A549 (cell line): Measurements from ENCODE around the gene SND1. TPM values are rescaled to one million over a fixed set of nuclear protein-coding genes. Genes with fewer than 3 reads are reported as not detected.

Source experiments
- ATAC-seq, 2 experiments: fragments of 200-7000 bp in 1 of 2; fragments of >200 bp in 1 of 2; cut with Nextera tagmentation in 1 of 2; cut with Tn5 transposase in 1 of 2; 3 replicates each; pipeline versions ENCODE4 v1.8.0 to v1.9.1; 2018 to 2020; ENCODE audit warnings: mild to moderate bottlenecking in 1 of 2, moderate library complexity in 1 of 2
- CTCF ChIA-PET: fragments of 300-600 bp; sonication (Branson Sonifier 250); formaldehyde crosslinking; extraction: SDS; loops from one replicate; lab custom pipeline; 2021; ENCODE audit warnings: antibody characterized with exemption, inconsistent platforms; lab: Yijun Ruan, JAX
- POLR2A ChIA-PET: fragments of 350-600 bp; formaldehyde crosslinking; extraction: SDS; loops from one replicate; lab custom pipeline; 2021; ENCODE audit warnings: antibody characterized with exemption, inconsistent platforms; lab: Yijun Ruan, JAX
- DNase-seq, 2 experiments: peaks; one replicate each; pipeline versions ENCODE4 v3.0.0 to v3.0.0-alpha.2; 2011 to 2016; ENCODE audit warnings: low read depth in 1 of 2, low spot score in 1 of 2
- FAIRE-seq: peaks from 2 replicates; lab custom pipeline; 2011; peaks lifted over from hg19 to GRCh38; lab: Jason Lieb, UNC
- H3K27ac ChIP-seq, 2 experiments: fragments of >200 bp; sonication (Bioruptor Twin); formaldehyde crosslinking; 3 replicates each; pipeline ENCODE4 v1.5.1; 2016 to 2017
- H3K4me1 ChIP-seq: fragments of >200 bp; sonication (Bioruptor Twin); formaldehyde crosslinking; 3 replicates; pipeline ENCODE4 v1.6.1; 2016
- H3K4me2 ChIP-seq: fragments of >200 bp; sonication (Bioruptor Twin); formaldehyde crosslinking; 3 replicates; pipeline ENCODE4 v1.6.1; 2016
- H3K4me3 ChIP-seq: fragments of >200 bp; sonication (Bioruptor Twin); formaldehyde crosslinking; 3 replicates; pipeline ENCODE4 v1.5.1; 2016
- H3K9me3 ChIP-seq: fragments of >200 bp; sonication (Bioruptor Twin); formaldehyde crosslinking; 3 replicates; pipeline ENCODE4 v1.6.1; 2016
- ATOH8 ChIP-seq: fragments of 250-450 bp; sonication (Bioruptor Pico); IDR thresholded peaks from 2 replicates; pipeline ENCODE4 v1.5.0; 2020; ENCODE audit warnings: low read depth, mild to moderate bottlenecking, moderate library complexity
- BCL3 ChIP-seq: fragments of >200 bp; sonication (Bioruptor Twin); formaldehyde crosslinking; IDR thresholded peaks from 3 replicates; pipeline ENCODE4 v1.6.1; 2016
- BHLHE40 ChIP-seq: IDR thresholded peaks from 2 replicates; pipeline ENCODE4 v1.6.1; 2012; ENCODE audit warnings: low read depth, low read length, inconsistent platforms
- CBX8 ChIP-seq: fragments of 200-600 bp; sonication (generic); IDR thresholded peaks from 2 replicates; pipeline ENCODE4 v1.6.1; 2016
- CEBPB ChIP-seq, 2 experiments: fragments of >200 bp in 1 of 2; sonication (Bioruptor Twin) in 1 of 2; formaldehyde crosslinking in 1 of 2; IDR thresholded peaks; 2 replicates each; pipeline ENCODE4 v1.6.1; 2012 to 2016
- CHD4 ChIP-seq: fragments of 200-600 bp; sonication (generic); IDR thresholded peaks from 2 replicates; pipeline ENCODE4 v1.6.1; 2016; ENCODE audit warnings: antibody characterized with exemption, mild to moderate bottlenecking, borderline replicate concordance
- EHF ChIP-seq: fragments of 250-450 bp; sonication (Bioruptor Pico); IDR thresholded peaks from 2 replicates; pipeline ENCODE4 v1.5.0; 2020; ENCODE audit warnings: mild to moderate bottlenecking
- EHMT2 ChIP-seq: fragments of 200-600 bp; sonication (generic); IDR thresholded peaks from 2 replicates; pipeline ENCODE4 v1.6.1; 2016; ENCODE audit warnings: antibody characterized with exemption, low read depth, mild to moderate bottlenecking, moderate library complexity
- ELK1 ChIP-seq: fragments of 150-350 bp; IDR thresholded peaks from 2 replicates; pipeline ENCODE4 v1.6.1; 2014; ENCODE audit warnings: low read depth, mild to moderate bottlenecking, low read length
- ESRRA ChIP-seq: fragments of 150-350 bp; IDR thresholded peaks from 2 replicates; pipeline ENCODE4 v1.6.1; 2014; ENCODE audit warnings: mild to moderate bottlenecking, low read length, borderline replicate concordance
- FOSL2 ChIP-seq, 2 experiments: fragments of 450-650 bp in 1 of 2; fragments of >200 bp in 1 of 2; sonication (Bioruptor Twin) in 1 of 2; formaldehyde crosslinking; IDR thresholded peaks; 2 replicates each; pipeline versions ENCODE4 v1.5.0 to v1.6.1; 2016 to 2020; ENCODE audit warnings: mild to moderate bottlenecking in 1 of 2, moderate library complexity in 1 of 2
- GATA3 ChIP-seq: IDR thresholded peaks from 2 replicates; pipeline ENCODE4 v1.6.1; 2012; ENCODE audit warnings: borderline replicate concordance
- HDAC2 ChIP-seq: fragments of 200-600 bp; sonication (generic); IDR thresholded peaks from 2 replicates; pipeline ENCODE4 v1.6.1; 2016
- HEYL ChIP-seq: fragments of 250-450 bp; sonication (Bioruptor Pico); IDR thresholded peaks from 2 replicates; pipeline ENCODE4 v1.8.0; 2021; ENCODE audit warnings: mild to moderate bottlenecking, moderate library complexity
- HMGXB4 ChIP-seq: fragments of 250-450 bp; sonication (Bioruptor Pico); IDR thresholded peaks from 2 replicates; pipeline ENCODE4 v1.5.0; 2021; ENCODE audit warnings: mild to moderate bottlenecking, moderate library complexity, borderline replicate concordance
- KDM5A ChIP-seq: fragments of 200-600 bp; sonication (generic); IDR thresholded peaks from 2 replicates; pipeline ENCODE4 v1.6.1; 2016; ENCODE audit warnings: antibody characterized with exemption, mild to moderate bottlenecking
- MAZ ChIP-seq: fragments of 150-350 bp; IDR thresholded peaks from 2 replicates; pipeline ENCODE4 v1.6.1; 2014; ENCODE audit warnings: antibody characterized with exemption, low read depth, low read length, borderline replicate concordance
- MYC ChIP-seq: IDR thresholded peaks from 2 replicates; pipeline ENCODE4 v1.6.1; 2012; ENCODE audit warnings: mild to moderate bottlenecking, inconsistent platforms, low read length, improper control_type of control experiment, borderline replicate concordance
- NFE2L2 ChIP-seq: fragments of 150-350 bp; conservative IDR thresholded peaks from 2 replicates; pipeline ENCODE4 v1.6.1; 2014; ENCODE audit warnings: low read length
- PBX3 ChIP-seq: IDR thresholded peaks from 2 replicates; pipeline ENCODE4 v1.6.1; 2012
- PHF8 ChIP-seq: fragments of 200-600 bp; sonication (generic); IDR thresholded peaks from 2 replicates; pipeline ENCODE4 v1.6.1; 2016; ENCODE audit warnings: low read depth, mild to moderate bottlenecking, antibody characterized with exemption, moderate library complexity, borderline replicate concordance
- RCOR1 ChIP-seq: fragments of 150-350 bp; IDR thresholded peaks from 2 replicates; pipeline ENCODE4 v1.6.1; 2014; ENCODE audit warnings: antibody characterized with exemption, low read length, low read depth
- RNF2 ChIP-seq: fragments of 200-600 bp; sonication (generic); IDR thresholded peaks from 2 replicates; pipeline ENCODE4 v1.6.1; 2016; ENCODE audit warnings: low read depth, mild to moderate bottlenecking, antibody characterized with exemption, moderate library complexity, borderline replicate concordance
- ZFP36 ChIP-seq: fragments of 450-650 bp; IDR thresholded peaks from 2 replicates; pipeline ENCODE4 v1.6.1; 2014; ENCODE audit warnings: borderline replicate concordance; ENCODE audit not compliant: partially characterized antibody
- ZNF302 ChIP-seq: fragments of 250-450 bp; sonication (Bioruptor Pico); IDR thresholded peaks from 2 replicates; pipeline ENCODE4 v1.9.0; 2021; ENCODE audit warnings: inconsistent platforms, mild to moderate bottlenecking, moderate library complexity
- ZSCAN20 ChIP-seq: fragments of 250-450 bp; sonication (Bioruptor Pico); IDR thresholded peaks from 2 replicates; pipeline ENCODE4 v1.8.0; 2022; ENCODE audit warnings: mild to moderate bottlenecking, moderate library complexity
- WGBS: methylation state at CpG from one replicate; pipeline ENCODE4 v1.1.6; 2017; ENCODE audit errors: missing lambda C conversion rate; 5-methylcytosine and 5-hydroxymethylcytosine counted together
- polyA plus RNA-seq, 4 experiments: library from polyadenylated mRNA; depleted of rRNA in 3 of 4; stranded (reverse); fragments of >200 nt; fragmentation: RNase III in 1 of 4; extraction: RNeasy Plus Mini Kit Qiagen cat#74134 plus additional on column Dnase treatment in 1 of 4; gene quantifications; 2 replicates in 3 of 4; 3 replicates in 1 of 4; pipeline ENCODE4 v1.2.3, GENCODE V29; 2011 to 2017

SND1 gene
- polyA plus RNA-seq, 2 of the 4 experiments (the other 2 are of a cell fraction): 102 to 138 TPM

GRCh38 chr7:128099204-128099671, 447.2 kb downstream of the SND1 start:
- POLR2A ChIA-PET: no interaction called here
- Histone ChIP-seq H3K27ac (no peak overlapping the region), H3K9me3 (no peaks in the 10 kb centered on the region), H3K4me3 (no peak overlapping the region), H3K4me2 (no peak overlapping the region), H3K4me1 (peaks cover 4% of the 10 kb centered on the region; the same call in 1 of the 3 replicates)
- no peak for DNase-seq
- no peak for ATAC-seq
- TF ChIP-seq RNF2 (no peak), NFE2L2 (no peak), CHD4 (no peak), KDM5A (no peak), ZNF302 (no peak), GATA3 (no peak), BHLHE40 (no peak), CBX8 (no peak), FOSL2 (IDR thresholded peaks at IDR 0.05) (no peak), FOSL2 (CRISPR knock-in tag; IDR thresholded peaks at IDR 0.05) (no peak), ATOH8 (CRISPR knock-in tag) (no peak), ZFP36 (no peak), EHF (no peak), MYC (no peak), MAZ (no peak), PHF8 (no peak), ESRRA (no peak), ZSCAN20 (no peak), RCOR1 (no peak), CEBPB (IDR thresholded peaks at IDR 0.05) (no peak), PBX3 (no peak)
- CTCF ChIA-PET: interaction anchor here (0.6 to 1.1 kb wide), 3 partner anchors 13 to 888 kb away, joined by 3 read pairs; no protein-coding TSS in a partner anchor
- WGBS: 85% methylated on average over 5 of the region's 5 CpGs
- no peak for FAIRE-seq

GRCh38 chr7:128100225-128100948, 448.4 kb downstream of the SND1 start:
- CTCF ChIA-PET: interaction anchor here (0.8 to 1.3 kb wide), 3 partner anchors 9 to 109 kb away, joined by 3 to 4 read pairs (median 3); no protein-coding TSS in a partner anchor
- Histone ChIP-seq H3K4me1 (peaks cover 4% of the 10 kb centered on the region; the same call in 1 of the 3 replicates), H3K4me2 (no peak overlapping the region), H3K9me3 (no peaks in the 10 kb centered on the region), H3K27ac (no peak overlapping the region), H3K4me3 (no peak overlapping the region)
- WGBS: 100% methylated on average over 3 of the region's 3 CpGs
- ATAC-seq (no peak), DNase-seq (no peak), FAIRE-seq (no peak)
- no peak for TF ChIP-seq HEYL
- TF ChIP-seq RNF2: no peak
- TF ChIP-seq EHMT2: no peak
- no peak for TF ChIP-seq CHD4
- TF ChIP-seq HDAC2: no peak
- TF ChIP-seq ZFP36: no peak
- TF ChIP-seq HMGXB4: no peak
- TF ChIP-seq ATOH8 (CRISPR knock-in tag): no peak
- no peak for TF ChIP-seq BCL3
- TF ChIP-seq MYC: no peak
- no peak for TF ChIP-seq ELK1
- POLR2A ChIA-PET: no interaction called here
